K562 (cell line): ENCODE data around the gene FAM72C.
"Not testable (repeated sequence)": the region's sequence is repeated elsewhere in the genome, so short reads cannot be mapped to it uniquely, and the experiment has no call there.

Experiments
- SMAD4 ChIP-seq: fragments of 250-450 bp; sonication (Bioruptor Pico); conservative IDR thresholded peaks from 2 replicates; pipeline ENCODE4 v1.8.0; 2021; ENCODE audit warnings: inconsistent platforms, mild to moderate bottlenecking, moderate library complexity
- STAT5B ChIP-seq: fragments of 250-450 bp; sonication (Bioruptor Pico); IDR thresholded peaks from 2 replicates; pipeline ENCODE4 v1.8.0; 2021; ENCODE audit warnings: mild to moderate bottlenecking, inconsistent platforms
- TAF1 ChIP-seq: IDR thresholded peaks from 2 replicates; pipeline ENCODE4 v1.6.1; 2011; ENCODE audit warnings: mild to moderate bottlenecking, low read length, moderate library complexity; ENCODE audit not compliant: insufficient read depth, control insufficient read depth, severe bottlenecking; ENCODE audit errors: extremely low read depth
- TF ChIP-seq, protein P1 (sequence below), 3 experiments: IDR thresholded peaks in 2 of 3; conservative IDR thresholded peaks in 1 of 3; 2 replicates each; pipeline ENCODE4 v1.5.1; 2011 to 2012; ENCODE audit warnings: low read length in 3 of 3, mild to moderate bottlenecking in 3 of 3, control low read depth in 2 of 3, improper control_type of control experiment in 1 of 3, inconsistent platforms in 1 of 3, low read depth in 1 of 3, mixed read lengths in 1 of 3, moderate library complexity in 1 of 3; ENCODE audit not compliant: insufficient read depth in 2 of 3
- TF ChIP-seq, protein P2 (sequence below): sonication (generic); formaldehyde crosslinking; IDR thresholded peaks from 2 replicates; pipeline ENCODE4 v1.5.0; 2020; ENCODE audit warnings: missing genetic modification reagents
- TF ChIP-seq, protein P3 (sequence below), 2 experiments: IDR thresholded peaks; 2 replicates each; pipeline ENCODE4 v1.6.1; 2012; ENCODE audit warnings: improper control_type of control experiment in 2 of 2, low read depth in 2 of 2, low read length in 2 of 2, borderline replicate concordance in 1 of 2
- TF ChIP-seq, protein P4 (sequence below): fragments of 450-650 bp; IDR thresholded peaks from 2 replicates; pipeline ENCODE4 v1.6.1; 2016; ENCODE audit warnings: low read depth, mild to moderate bottlenecking, moderate library complexity

DNA sequence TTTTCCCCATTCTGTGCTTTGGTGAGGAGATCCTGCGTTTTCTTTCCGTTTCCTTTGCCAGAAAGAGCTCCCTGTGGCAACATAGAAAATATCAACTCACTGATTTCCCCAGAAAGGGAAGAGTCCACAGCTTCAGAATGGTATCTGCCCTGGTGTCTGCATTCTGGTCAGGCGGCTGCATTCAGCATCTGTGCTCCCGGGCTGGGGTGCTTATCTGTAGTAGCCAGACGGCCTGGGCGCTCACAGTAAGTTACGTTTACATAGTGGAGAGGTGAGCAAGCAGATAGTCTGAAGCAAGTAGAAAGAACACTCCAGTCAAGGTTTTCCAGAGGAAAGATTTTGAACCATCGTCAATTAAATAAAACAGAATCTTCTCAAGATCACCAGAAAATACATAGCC is 29.3 kb upstream of the FAM72C start:
- TF ChIP-seq, protein P1, sequence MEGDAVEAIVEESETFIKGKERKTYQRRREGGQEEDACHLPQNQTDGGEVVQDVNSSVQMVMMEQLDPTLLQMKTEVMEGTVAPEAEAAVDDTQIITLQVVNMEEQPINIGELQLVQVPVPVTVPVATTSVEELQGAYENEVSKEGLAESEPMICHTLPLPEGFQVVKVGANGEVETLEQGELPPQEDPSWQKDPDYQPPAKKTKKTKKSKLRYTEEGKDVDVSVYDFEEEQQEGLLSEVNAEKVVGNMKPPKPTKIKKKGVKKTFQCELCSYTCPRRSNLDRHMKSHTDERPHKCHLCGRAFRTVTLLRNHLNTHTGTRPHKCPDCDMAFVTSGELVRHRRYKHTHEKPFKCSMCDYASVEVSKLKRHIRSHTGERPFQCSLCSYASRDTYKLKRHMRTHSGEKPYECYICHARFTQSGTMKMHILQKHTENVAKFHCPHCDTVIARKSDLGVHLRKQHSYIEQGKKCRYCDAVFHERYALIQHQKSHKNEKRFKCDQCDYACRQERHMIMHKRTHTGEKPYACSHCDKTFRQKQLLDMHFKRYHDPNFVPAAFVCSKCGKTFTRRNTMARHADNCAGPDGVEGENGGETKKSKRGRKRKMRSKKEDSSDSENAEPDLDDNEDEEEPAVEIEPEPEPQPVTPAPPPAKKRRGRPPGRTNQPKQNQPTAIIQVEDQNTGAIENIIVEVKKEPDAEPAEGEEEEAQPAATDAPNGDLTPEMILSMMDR (IDR thresholded peaks at IDR 0.05 in 2 of 3, conservative IDR thresholded peaks at IDR 0.05 in 1 of 3; ENCODE audit: insufficient read depth in 2 of 3, low read depth in 1 of 3, low read length in 3 of 3), result not testable (repeated sequence)
- TF ChIP-seq, protein P2, sequence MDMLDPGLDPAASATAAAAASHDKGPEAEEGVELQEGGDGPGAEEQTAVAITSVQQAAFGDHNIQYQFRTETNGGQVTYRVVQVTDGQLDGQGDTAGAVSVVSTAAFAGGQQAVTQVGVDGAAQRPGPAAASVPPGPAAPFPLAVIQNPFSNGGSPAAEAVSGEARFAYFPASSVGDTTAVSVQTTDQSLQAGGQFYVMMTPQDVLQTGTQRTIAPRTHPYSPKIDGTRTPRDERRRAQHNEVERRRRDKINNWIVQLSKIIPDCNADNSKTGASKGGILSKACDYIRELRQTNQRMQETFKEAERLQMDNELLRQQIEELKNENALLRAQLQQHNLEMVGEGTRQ, result not testable (repeated sequence)
- TF ChIP-seq, protein P3, sequence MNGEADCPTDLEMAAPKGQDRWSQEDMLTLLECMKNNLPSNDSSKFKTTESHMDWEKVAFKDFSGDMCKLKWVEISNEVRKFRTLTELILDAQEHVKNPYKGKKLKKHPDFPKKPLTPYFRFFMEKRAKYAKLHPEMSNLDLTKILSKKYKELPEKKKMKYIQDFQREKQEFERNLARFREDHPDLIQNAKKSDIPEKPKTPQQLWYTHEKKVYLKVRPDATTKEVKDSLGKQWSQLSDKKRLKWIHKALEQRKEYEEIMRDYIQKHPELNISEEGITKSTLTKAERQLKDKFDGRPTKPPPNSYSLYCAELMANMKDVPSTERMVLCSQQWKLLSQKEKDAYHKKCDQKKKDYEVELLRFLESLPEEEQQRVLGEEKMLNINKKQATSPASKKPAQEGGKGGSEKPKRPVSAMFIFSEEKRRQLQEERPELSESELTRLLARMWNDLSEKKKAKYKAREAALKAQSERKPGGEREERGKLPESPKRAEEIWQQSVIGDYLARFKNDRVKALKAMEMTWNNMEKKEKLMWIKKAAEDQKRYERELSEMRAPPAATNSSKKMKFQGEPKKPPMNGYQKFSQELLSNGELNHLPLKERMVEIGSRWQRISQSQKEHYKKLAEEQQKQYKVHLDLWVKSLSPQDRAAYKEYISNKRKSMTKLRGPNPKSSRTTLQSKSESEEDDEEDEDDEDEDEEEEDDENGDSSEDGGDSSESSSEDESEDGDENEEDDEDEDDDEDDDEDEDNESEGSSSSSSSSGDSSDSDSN (IDR thresholded peaks at IDR 0.05; ENCODE audit: borderline replicate concordance in 1 of 2, low read depth in 2 of 2, low read length in 2 of 2), result not testable (repeated sequence)
- TF ChIP-seq SMAD4 (CRISPR knock-in tag), result peak; percentile 62
- TF ChIP-seq STAT5B (CRISPR knock-in tag); TAF1: not testable (repeated sequence)
- TF ChIP-seq, protein P4, sequence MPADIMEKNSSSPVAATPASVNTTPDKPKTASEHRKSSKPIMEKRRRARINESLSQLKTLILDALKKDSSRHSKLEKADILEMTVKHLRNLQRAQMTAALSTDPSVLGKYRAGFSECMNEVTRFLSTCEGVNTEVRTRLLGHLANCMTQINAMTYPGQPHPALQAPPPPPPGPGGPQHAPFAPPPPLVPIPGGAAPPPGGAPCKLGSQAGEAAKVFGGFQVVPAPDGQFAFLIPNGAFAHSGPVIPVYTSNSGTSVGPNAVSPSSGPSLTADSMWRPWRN, result not testable (repeated sequence)
